ENCODE data around the gene ANGPTL1.

Gene ANGPTL1

DNA sequence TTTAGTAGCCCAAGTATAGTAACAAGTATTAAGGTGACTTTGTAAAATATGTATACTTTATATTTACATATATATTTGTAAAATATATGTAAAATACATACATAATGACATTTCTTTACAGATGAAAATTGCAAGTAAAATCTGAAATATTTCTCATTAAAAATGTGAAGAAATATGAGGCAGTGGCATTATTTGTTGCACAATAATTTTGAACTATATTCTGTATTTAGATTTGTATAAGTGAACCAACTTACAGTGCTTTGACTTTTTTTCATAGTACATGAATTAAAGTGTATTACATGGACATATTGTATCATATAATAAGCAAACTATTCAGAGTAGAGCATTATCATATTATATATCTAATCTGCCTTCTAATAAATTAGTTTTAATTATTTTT lies 60.3 kb downstream of the ANGPTL1 start:
- TF ChIP-seq, protein P1, sequence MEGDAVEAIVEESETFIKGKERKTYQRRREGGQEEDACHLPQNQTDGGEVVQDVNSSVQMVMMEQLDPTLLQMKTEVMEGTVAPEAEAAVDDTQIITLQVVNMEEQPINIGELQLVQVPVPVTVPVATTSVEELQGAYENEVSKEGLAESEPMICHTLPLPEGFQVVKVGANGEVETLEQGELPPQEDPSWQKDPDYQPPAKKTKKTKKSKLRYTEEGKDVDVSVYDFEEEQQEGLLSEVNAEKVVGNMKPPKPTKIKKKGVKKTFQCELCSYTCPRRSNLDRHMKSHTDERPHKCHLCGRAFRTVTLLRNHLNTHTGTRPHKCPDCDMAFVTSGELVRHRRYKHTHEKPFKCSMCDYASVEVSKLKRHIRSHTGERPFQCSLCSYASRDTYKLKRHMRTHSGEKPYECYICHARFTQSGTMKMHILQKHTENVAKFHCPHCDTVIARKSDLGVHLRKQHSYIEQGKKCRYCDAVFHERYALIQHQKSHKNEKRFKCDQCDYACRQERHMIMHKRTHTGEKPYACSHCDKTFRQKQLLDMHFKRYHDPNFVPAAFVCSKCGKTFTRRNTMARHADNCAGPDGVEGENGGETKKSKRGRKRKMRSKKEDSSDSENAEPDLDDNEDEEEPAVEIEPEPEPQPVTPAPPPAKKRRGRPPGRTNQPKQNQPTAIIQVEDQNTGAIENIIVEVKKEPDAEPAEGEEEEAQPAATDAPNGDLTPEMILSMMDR (IDR thresholded peaks at IDR 0.05; ENCODE audit: extremely low read depth, missing control alignments): no peak
- DNase-seq (ENCODE audit: low spot score): no peak

DNA sequence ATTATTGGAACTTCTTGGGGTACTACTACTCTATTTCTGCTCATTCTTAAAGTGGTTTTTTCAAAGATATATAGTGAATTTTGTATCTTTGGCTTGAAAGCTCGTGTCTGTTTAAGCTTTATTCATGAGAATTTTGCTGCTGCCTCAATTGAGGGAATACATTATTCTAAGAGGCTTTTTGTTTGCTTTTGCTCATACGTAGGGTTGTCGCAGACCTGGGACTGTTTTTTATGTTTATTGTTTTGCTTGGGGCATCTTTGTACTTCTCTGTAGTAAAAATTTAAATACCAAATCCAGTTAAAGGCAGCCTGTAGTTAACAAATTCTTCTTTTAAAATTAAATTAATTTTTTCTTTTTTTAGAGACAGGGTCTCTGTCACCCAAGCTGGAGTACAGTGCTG lies 62.3 kb downstream of the ANGPTL1 start:
- TF ChIP-seq, protein P1 (IDR thresholded peaks at IDR 0.05; ENCODE audit: extremely low read depth, missing control alignments): no peak
- no peak for DNase-seq (ENCODE audit: low spot score)

DNA sequence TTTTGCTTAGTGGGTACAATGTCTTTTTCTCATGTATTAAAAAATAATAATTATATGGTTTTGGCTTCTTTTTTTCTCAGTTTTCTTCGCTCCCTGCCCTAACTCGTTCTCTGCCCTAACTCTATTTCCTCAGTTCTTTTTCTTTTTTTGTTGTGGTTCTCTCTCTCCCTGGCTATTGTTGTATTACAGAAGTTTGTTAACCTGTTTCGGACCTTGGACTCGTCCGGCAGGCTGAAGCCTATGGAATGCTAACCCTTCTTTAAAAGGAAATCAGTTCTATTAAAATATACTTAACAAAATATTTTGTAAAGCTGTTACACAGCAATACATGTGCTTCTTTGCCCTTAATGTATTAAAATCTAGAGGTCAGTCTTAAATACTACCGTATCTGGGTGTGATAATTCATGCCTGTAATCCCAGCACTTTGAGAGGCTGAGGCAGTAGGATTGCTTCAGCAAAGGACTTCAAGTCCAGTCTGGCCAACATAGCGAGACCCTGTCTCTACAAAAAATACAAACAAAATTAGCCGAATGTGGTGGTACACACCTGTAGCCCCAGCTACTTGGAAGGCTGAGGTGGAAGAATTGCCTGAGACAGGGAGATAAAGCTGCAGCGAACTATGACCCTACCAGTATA lies 64.1 kb downstream of the ANGPTL1 start:
- TF ChIP-seq, protein P1 (IDR thresholded peaks at IDR 0.05; ENCODE audit: extremely low read depth, missing control alignments): no peak
- no peak for DNase-seq (ENCODE audit: low spot score)

DNA sequence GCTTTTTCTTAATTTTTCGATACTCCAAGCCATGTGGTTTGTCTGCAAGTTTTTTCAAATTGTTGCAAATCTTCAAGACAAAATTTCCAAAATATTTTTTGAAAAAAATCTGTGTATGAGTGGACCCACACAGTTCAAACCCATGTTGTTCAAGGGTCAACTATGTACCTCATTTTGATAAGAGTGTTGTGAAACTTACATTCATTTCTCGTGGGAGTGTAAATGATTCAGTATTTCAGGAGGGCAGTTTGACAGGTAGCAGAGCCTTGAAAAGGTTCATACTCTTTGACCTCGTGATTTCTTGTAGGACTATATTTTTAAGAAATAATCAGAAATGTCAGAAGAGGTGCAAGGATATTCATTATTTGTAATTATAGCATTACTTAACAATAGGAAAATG lies 68.0 kb downstream of the ANGPTL1 start:
- TF ChIP-seq, protein P1 (IDR thresholded peaks at IDR 0.05; ENCODE audit: extremely low read depth, missing control alignments): no peak
- no peak for DNase-seq (ENCODE audit: low spot score)

Data from GM20000 (cell line).